Measurements from ENCODE around the gene FHL3. TPM values are rescaled to one million over a fixed set of nuclear protein-coding genes. Genes with fewer than 3 reads are reported as not detected.
A peak's percentile ranks its signal among the peaks of the same experiment; 100 is the strongest.

Gene FHL3
- total and polyA plus RNA-seq, 9 of the 15 experiments (the other 6 are each of a cell fraction or from before 2014, with no cell fraction given) = 6.1 to 144 (median 34.1) TPM

DNA sequence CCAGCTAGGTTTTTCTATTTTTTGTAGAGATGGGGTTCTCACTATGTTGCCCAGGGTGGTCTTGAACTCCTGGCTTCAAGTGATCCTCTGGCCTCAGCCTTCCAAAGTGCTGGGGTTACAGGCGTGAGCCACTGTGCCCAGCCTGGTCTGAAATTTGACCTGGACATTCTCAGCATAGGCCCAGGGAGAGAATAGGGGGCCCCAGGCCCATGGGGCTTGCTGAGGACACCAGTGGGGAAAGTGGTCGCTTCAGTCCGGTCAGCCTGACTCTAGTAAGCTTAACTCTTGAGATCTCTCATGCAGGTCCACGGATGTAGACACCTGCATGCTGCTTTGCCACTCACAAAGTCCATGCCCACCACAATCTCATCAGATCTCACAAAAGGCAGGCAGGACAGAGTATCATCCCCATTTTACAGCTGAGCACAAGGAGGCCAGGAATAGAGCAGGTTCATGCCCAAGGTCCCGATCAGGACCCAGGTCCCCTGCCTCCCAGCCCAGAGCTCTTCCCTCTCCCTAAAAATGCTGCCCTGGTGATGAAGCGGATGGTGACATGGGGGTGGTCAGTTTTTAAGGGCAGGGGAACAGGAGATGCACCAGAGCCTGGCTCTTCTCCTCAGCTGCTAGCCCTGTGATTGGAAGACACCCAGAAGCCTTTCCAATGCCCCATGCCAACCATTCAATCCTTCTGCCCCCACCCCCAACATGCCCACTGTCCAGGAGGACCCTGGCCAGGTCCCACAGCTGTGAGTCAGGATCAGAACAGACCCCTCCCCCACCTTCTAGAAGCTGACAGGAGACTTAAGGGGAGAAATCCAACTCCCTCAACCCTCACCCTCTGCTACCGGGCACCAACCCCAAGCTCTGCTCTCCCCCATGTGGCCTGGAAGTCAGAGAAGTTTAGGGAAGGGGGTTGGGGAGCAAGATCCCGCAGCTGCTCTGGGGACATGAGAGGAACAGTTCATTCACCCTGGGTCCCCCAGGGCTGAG, 1.8 kb downstream of the FHL3 start (continued):
- TF ChIP-seq TCF3 (CRISPR knock-in tag; IDR thresholded peaks at IDR 0.05) = no peak; the same call in 1 of the 2 replicates
- peak; percentile 44; the same call in 1 of the 2 replicates for TF ChIP-seq HDAC2 (IDR thresholded peaks at IDR 0.05)
- no peak for TF ChIP-seq KAT2B (IDR thresholded peaks at IDR 0.05; ENCODE audit: low read depth, low read length)
- no peak for TF ChIP-seq TAF1 (IDR thresholded peaks at IDR 0.05; ENCODE audit: control insufficient read depth, extremely low read depth, insufficient read depth, low read length, severe bottlenecking)
- 0 out of 2 replicates have a peak, but pooled peaks have one; percentile 21 for TF ChIP-seq ZNF232 (CRISPR knock-in tag; IDR thresholded peaks at IDR 0.05)
- TF ChIP-seq, protein P1, sequence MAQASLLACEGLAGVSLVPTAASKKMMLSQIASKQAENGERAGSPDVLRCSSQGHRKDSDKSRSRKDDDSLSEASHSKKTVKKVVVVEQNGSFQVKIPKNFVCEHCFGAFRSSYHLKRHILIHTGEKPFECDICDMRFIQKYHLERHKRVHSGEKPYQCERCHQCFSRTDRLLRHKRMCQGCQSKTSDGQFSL (CRISPR knock-in tag; IDR thresholded peaks at IDR 0.05) = 0 out of 2 replicates have a peak, but pooled peaks have one; percentile 30
- TF ChIP-seq, protein P1 (tag; IDR thresholded peaks at IDR 0.05) = no peak
- TF ChIP-seq, protein P2, sequence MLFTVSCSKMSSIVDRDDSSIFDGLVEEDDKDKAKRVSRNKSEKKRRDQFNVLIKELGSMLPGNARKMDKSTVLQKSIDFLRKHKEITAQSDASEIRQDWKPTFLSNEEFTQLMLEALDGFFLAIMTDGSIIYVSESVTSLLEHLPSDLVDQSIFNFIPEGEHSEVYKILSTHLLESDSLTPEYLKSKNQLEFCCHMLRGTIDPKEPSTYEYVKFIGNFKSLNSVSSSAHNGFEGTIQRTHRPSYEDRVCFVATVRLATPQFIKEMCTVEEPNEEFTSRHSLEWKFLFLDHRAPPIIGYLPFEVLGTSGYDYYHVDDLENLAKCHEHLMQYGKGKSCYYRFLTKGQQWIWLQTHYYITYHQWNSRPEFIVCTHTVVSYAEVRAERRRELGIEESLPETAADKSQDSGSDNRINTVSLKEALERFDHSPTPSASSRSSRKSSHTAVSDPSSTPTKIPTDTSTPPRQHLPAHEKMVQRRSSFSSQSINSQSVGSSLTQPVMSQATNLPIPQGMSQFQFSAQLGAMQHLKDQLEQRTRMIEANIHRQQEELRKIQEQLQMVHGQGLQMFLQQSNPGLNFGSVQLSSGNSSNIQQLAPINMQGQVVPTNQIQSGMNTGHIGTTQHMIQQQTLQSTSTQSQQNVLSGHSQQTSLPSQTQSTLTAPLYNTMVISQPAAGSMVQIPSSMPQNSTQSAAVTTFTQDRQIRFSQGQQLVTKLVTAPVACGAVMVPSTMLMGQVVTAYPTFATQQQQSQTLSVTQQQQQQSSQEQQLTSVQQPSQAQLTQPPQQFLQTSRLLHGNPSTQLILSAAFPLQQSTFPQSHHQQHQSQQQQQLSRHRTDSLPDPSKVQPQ (CRISPR knock-in tag; IDR thresholded peaks at IDR 0.05; ENCODE audit: borderline replicate concordance) = no peak
- TF ChIP-seq, protein P3, sequence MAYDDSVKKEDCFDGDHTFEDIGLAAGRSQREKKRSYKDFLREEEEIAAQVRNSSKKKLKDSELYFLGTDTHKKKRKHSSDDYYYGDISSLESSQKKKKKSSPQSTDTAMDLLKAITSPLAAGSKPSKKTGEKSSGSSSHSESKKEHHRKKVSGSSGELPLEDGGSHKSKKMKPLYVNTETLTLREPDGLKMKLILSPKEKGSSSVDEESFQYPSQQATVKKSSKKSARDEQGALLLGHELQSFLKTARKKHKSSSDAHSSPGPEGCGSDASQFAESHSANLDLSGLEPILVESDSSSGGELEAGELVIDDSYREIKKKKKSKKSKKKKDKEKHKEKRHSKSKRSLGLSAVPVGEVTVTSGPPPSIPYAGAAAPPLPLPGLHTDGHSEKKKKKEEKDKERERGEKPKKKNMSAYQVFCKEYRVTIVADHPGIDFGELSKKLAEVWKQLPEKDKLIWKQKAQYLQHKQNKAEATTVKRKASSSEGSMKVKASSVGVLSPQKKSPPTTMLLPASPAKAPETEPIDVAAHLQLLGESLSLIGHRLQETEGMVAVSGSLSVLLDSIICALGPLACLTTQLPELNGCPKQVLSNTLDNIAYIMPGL (CRISPR knock-in tag; IDR thresholded peaks at IDR 0.05) = no peak
- TF ChIP-seq PRPF4 (IDR thresholded peaks at IDR 0.05; ENCODE audit: insufficient read depth, low read depth, low read length, poor library complexity, severe bottlenecking) = no peak
- no peak for TF ChIP-seq MTA2 (IDR thresholded peaks at IDR 0.05; ENCODE audit: low read depth)
- TF ChIP-seq ZKSCAN1 (IDR thresholded peaks at IDR 0.05; ENCODE audit: low read depth, low read length) = no peak
- TF ChIP-seq STAT5B (CRISPR knock-in tag; IDR thresholded peaks at IDR 0.05) = no peak
- no peak for TF ChIP-seq CSDE1 (IDR thresholded peaks at IDR 0.05)
- no peak for TF ChIP-seq CC2D1A (IDR thresholded peaks at IDR 0.05)
- TF ChIP-seq, protein P4, sequence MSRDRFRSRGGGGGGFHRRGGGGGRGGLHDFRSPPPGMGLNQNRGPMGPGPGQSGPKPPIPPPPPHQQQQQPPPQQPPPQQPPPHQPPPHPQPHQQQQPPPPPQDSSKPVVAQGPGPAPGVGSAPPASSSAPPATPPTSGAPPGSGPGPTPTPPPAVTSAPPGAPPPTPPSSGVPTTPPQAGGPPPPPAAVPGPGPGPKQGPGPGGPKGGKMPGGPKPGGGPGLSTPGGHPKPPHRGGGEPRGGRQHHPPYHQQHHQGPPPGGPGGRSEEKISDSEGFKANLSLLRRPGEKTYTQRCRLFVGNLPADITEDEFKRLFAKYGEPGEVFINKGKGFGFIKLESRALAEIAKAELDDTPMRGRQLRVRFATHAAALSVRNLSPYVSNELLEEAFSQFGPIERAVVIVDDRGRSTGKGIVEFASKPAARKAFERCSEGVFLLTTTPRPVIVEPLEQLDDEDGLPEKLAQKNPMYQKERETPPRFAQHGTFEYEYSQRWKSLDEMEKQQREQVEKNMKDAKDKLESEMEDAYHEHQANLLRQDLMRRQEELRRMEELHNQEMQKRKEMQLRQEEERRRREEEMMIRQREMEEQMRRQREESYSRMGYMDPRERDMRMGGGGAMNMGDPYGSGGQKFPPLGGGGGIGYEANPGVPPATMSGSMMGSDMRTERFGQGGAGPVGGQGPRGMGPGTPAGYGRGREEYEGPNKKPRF (IDR thresholded peaks at IDR 0.05; ENCODE audit: low read depth, low read length) = no peak
- TF ChIP-seq TSC22D4 (tag; IDR thresholded peaks at IDR 0.05) = no peak
- TF ChIP-seq GATAD2B (IDR thresholded peaks at IDR 0.05; ENCODE audit: borderline replicate concordance) = no peak
- no peak for TF ChIP-seq MTA1 (IDR thresholded peaks at IDR 0.05; ENCODE audit: borderline replicate concordance)
- peak; percentile 32; the same call in 1 of the 2 replicates for TF ChIP-seq POLR2AphosphoS2 (IDR thresholded peaks at IDR 0.05; ENCODE audit: low read length)
